Activated CD8-positive, alpha-beta memory T cell treated with anti-CD3 and anti-CD28 coated beads for 48 hours (primary cell): ENCODE measurements around the gene SLC29A2.

Experiments
- DNase-seq, 3 experiments: peaks; one replicate each; pipeline ENCODE4 v3.0.0-alpha.2; 2020; ENCODE audit warnings: low read depth in 2 of 3, low spot score in 2 of 3

The SLC29A2 gene

GRCh38 chr11:66371627-66372415 is at the start of gene SLC29A2:
SLC29A2 (minus strand) TSS chr11:66371760; CDS start chr11:66371591, 169 bp downstream.
- DNase-seq: peak; percentile 39 to 65 (median 58)

- no peak for DNase-seq
Observed at GRCh38 chr11:66420671-66421476, 49.3 kb upstream of the SLC29A2 start, which contains the start of gene NPAS4. NPAS4 (plus strand) TSS chr11:66421035; CDS start chr11:66421180, 145 bp downstream.

GRCh38 chr11:66419825-66420224 is 48.3 kb upstream of the SLC29A2 start:
- DNase-seq: no peak

GRCh38 chr11:66418986-66419308 is 47.4 kb upstream of the SLC29A2 start:
- DNase-seq: no peak

- peak; percentile 37 to 58 (median 54) for DNase-seq
Observed at GRCh38 chr11:66418168-66418985, 46.8 kb upstream of the SLC29A2 start.

GRCh38 chr11:66417000-66417399 is 45.4 kb upstream of the SLC29A2 start:
- no peak for DNase-seq

- DNase-seq: no peak
Observed at GRCh38 chr11:66415423-66415822, 43.9 kb upstream of the SLC29A2 start.

GRCh38 chr11:66414120-66414934 is 42.8 kb upstream of the SLC29A2 start:
- DNase-seq: no peak

- DNase-seq: no peak
Observed at GRCh38 chr11:66413167-66413566, 41.6 kb upstream of the SLC29A2 start.

- no peak for DNase-seq
Observed at GRCh38 chr11:66412110-66412509, 40.5 kb upstream of the SLC29A2 start.

GRCh38 chr11:66411323-66411722 is 39.8 kb upstream of the SLC29A2 start:
- DNase-seq: no peak

GRCh38 chr11:66410191-66410590 is 38.6 kb upstream of the SLC29A2 start:
- no peak for DNase-seq

- no peak for DNase-seq
Observed at GRCh38 chr11:66409226-66409625, 37.7 kb upstream of the SLC29A2 start.

- peak; percentile 79 to 99 (median 96) for DNase-seq
Observed at GRCh38 chr11:66408488-66409214, 37.1 kb upstream of the SLC29A2 start.

- DNase-seq: no peak
Observed at GRCh38 chr11:66407651-66408050, 36.1 kb upstream of the SLC29A2 start.

GRCh38 chr11:66393954-66394353 is 22.4 kb upstream of the SLC29A2 start:
- no peak for DNase-seq

GRCh38 chr11:66391322-66391721 is 19.8 kb upstream of the SLC29A2 start:
- no peak for DNase-seq

GRCh38 chr11:66388780-66389386 is 17.3 kb upstream of the SLC29A2 start:
- DNase-seq: peak in 1 of 3 experiments; percentile 39
